Measurements from ENCODE around the gene MTCH2. TPM values are rescaled to one million over a fixed set of nuclear protein-coding genes. Genes with fewer than 3 reads are reported as not detected.

MTCH2 gene
- total RNA-seq, 1 experiment from 2014 or later, result 103 TPM

DNA sequence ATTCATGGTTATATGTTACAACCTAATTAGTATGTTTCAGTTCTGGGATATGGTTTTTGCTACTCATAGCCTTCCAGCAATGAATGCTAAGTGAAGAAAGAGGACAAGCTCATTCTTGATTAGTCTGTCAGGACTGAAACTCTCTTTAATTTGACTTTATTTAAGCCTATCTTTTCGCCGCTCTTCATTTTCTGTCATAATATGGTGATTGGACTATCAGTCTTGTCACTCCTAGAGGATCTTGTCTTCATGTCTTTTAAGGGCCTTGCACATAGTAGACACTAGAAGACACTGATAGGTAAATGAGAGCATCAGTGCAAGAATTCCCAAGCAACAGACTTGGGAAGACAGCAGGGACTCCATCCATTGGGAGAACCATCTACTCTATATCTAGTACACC is 18.9 kb upstream of the MTCH2 start:
- Mint-ChIP-seq H3K4me3 (ENCODE audit: low read depth, unreplicated experiment) (no peak overlapping the region), H3K27ac (ENCODE audit: unreplicated experiment) (no peak overlapping the region), H3K36me3 (ENCODE audit: insufficient read depth, unreplicated experiment) (no peaks in the 10 kb centered on the region), H3K27me3 (ENCODE audit: unreplicated experiment) (peaks cover 9% of the 10 kb centered on the region), H3K9me3 (ENCODE audit: low read depth, unreplicated experiment) (no peaks in the 10 kb centered on the region), H3K4me1 (ENCODE audit: low read depth, unreplicated experiment) (no peaks in the 10 kb centered on the region)
- intact Hi-C loops (cut with micrococcal nuclease; ENCODE audit: unreplicated experiment), result no loop called here
- DNase-seq, result no peak
- TF ChIP-seq, protein P1, sequence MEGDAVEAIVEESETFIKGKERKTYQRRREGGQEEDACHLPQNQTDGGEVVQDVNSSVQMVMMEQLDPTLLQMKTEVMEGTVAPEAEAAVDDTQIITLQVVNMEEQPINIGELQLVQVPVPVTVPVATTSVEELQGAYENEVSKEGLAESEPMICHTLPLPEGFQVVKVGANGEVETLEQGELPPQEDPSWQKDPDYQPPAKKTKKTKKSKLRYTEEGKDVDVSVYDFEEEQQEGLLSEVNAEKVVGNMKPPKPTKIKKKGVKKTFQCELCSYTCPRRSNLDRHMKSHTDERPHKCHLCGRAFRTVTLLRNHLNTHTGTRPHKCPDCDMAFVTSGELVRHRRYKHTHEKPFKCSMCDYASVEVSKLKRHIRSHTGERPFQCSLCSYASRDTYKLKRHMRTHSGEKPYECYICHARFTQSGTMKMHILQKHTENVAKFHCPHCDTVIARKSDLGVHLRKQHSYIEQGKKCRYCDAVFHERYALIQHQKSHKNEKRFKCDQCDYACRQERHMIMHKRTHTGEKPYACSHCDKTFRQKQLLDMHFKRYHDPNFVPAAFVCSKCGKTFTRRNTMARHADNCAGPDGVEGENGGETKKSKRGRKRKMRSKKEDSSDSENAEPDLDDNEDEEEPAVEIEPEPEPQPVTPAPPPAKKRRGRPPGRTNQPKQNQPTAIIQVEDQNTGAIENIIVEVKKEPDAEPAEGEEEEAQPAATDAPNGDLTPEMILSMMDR (IDR thresholded peaks at IDR 0.05; ENCODE audit: unreplicated experiment), result no peak
- CTCF ChIA-PET, result interaction anchor here (0.6 to 1.0 kb wide), 3 partner anchors 18 to 133 kb away, joined by 3 to 5 read pairs (median 3); no protein-coding TSS in a partner anchor
- BruUV-seq (replicated peaks), result no TSS peak

DNA sequence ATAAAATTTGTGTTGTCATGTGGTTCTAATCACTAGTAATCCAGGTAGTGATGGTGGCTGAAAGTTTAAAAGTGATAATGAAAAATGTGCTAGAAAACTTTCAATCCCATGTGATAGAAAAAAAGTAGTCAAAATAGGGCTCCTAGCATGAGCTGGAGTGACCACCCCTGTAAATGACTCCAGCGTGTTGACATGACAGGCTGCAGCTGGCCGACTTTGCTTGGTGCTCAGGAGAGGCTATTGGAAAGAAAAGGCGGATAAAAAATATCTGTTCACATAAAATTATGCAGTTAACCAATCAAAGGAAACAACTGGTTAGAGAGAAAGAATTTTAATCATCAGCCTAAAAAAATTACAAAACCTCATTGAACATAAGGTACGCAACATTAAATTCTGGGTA is 16.9 kb upstream of the MTCH2 start:
- no peak overlapping the region for H3K27ac Mint-ChIP-seq (ENCODE audit: unreplicated experiment)
- H3K4me1 Mint-ChIP-seq (ENCODE audit: low read depth, unreplicated experiment), result no peaks in the 10 kb centered on the region
- H3K36me3 Mint-ChIP-seq (ENCODE audit: insufficient read depth, unreplicated experiment), result no peaks in the 10 kb centered on the region
- intact Hi-C loops (cut with micrococcal nuclease; ENCODE audit: unreplicated experiment), result no loop called here
- no TSS peak for BruUV-seq (replicated peaks)
- no peaks in the 10 kb centered on the region for H3K9me3 Mint-ChIP-seq (ENCODE audit: low read depth, unreplicated experiment)
- H3K27me3 Mint-ChIP-seq (ENCODE audit: unreplicated experiment), result peaks cover 29% of the 10 kb centered on the region
- no peak overlapping the region for H3K4me3 Mint-ChIP-seq (ENCODE audit: low read depth, unreplicated experiment)
- TF ChIP-seq, protein P1 (IDR thresholded peaks at IDR 0.05; ENCODE audit: unreplicated experiment), result no peak
- CTCF ChIA-PET, result interaction anchor here (0.6 kb wide), 1 partner anchor 95 kb away, joined by 3 read pairs; no protein-coding TSS in a partner anchor
- no peak for DNase-seq

DNA sequence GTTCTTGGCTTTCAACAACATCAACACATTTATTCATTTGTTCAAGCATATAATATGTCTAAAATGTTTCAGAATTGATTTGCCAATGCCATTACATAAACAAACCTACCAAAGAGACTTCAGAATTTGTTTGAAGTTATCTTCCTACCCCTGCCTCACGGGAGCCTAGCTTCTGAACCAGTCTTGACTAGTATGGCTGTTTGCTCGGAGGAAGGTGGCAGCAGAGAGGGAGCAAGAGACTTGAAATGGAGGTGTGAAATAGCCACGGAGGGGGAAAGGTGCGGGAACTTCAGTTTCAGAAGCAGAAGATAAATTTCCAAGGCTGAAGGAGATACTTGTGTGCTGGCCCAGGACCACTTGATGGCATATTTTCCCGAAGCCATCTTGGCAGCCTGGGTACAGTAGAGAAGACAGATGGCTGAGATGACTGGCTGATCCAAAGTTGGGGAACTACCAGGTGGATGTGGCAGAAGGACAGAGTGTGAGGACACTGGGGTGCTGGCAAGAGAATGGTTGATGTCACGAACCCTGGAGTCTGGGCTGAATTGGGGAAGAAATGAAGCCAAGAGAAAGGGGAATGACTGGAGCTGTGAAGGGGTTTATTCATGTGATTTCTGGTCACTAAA is 14.0 kb upstream of the MTCH2 start:
- H3K4me1 Mint-ChIP-seq (ENCODE audit: low read depth, unreplicated experiment), result no peaks in the 10 kb centered on the region
- no peak overlapping the region for H3K27ac Mint-ChIP-seq (ENCODE audit: unreplicated experiment)
- peaks cover 8% of the 10 kb centered on the region for H3K9me3 Mint-ChIP-seq (ENCODE audit: low read depth, unreplicated experiment)
- intact Hi-C loops (cut with micrococcal nuclease; ENCODE audit: unreplicated experiment), result no loop called here
- CTCF ChIA-PET, result no interaction called here
- no peak overlapping the region for H3K4me3 Mint-ChIP-seq (ENCODE audit: low read depth, unreplicated experiment)
- no peaks in the 10 kb centered on the region for H3K36me3 Mint-ChIP-seq (ENCODE audit: insufficient read depth, unreplicated experiment)
- H3K27me3 Mint-ChIP-seq (ENCODE audit: unreplicated experiment), result peaks cover 32% of the 10 kb centered on the region
- DNase-seq, result no peak
- no TSS peak for BruUV-seq (replicated peaks)
- TF ChIP-seq, protein P1 (IDR thresholded peaks at IDR 0.05; ENCODE audit: unreplicated experiment), result no peak

DNA sequence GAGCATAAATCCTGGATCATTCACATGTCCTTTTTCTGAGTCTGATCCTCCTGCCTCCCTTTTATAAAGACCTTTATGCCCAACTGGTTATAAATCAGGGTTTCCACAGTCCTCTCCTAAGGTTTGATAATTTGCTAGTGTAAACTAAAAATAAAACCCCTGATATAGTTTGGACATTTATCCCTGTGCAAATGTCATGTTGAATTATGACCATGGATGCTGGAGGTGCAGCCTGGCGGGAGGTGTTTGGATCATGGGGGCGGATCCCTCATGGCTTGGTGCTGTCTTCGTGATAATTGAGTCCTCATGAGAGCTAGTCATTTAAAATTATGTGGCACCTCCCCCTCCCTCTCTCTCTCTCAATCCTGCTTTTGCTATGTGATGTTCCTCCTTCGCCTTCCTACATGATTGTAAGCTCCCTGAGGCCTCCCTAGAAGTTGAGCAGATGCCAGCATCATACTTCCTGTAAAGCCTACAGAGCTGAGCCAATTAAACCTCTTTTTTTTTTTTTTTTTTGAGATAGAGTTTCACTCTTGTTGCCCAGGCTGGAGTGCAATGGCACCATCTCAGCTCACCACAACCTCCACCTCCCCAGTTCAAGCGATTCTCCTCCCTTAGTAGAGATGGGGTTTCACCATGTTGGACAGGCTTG is 9.6 kb upstream of the MTCH2 start:
- no peak overlapping the region for H3K27ac Mint-ChIP-seq (ENCODE audit: unreplicated experiment)
- H3K4me3 Mint-ChIP-seq (ENCODE audit: low read depth, unreplicated experiment), result no peak overlapping the region
- H3K27me3 Mint-ChIP-seq (ENCODE audit: unreplicated experiment), result peaks cover 30% of the 10 kb centered on the region
- H3K9me3 Mint-ChIP-seq (ENCODE audit: low read depth, unreplicated experiment), result peaks cover 8% of the 10 kb centered on the region
- intact Hi-C loops (cut with micrococcal nuclease; ENCODE audit: unreplicated experiment), result no loop called here
- no peaks in the 10 kb centered on the region for H3K36me3 Mint-ChIP-seq (ENCODE audit: insufficient read depth, unreplicated experiment)
- no peaks in the 10 kb centered on the region for H3K4me1 Mint-ChIP-seq (ENCODE audit: low read depth, unreplicated experiment)
- DNase-seq, result no peak
- no TSS peak for BruUV-seq (replicated peaks)
- TF ChIP-seq, protein P1 (IDR thresholded peaks at IDR 0.05; ENCODE audit: unreplicated experiment), result no peak
- CTCF ChIA-PET, result no interaction called here

Measured in Calu3 (cell line).